Type B pancreatic cell (in vitro differentiated cells): ENCODE data around the gene MRPS12. TPM values are rescaled to one million over a fixed set of nuclear protein-coding genes. Genes with fewer than 3 reads are reported as not detected.

Experiments
- DNase-seq: peaks from one replicate; pipeline ENCODE4 v3.0.0; 2021; ENCODE audit warnings: mixed read lengths; ENCODE audit not compliant: unreplicated experiment; ENCODE audit errors: extremely low spot score
- H3K27ac Mint-ChIP-seq: 2 replicates; pipeline ENCODE4 v1.8.0; 2021; ENCODE audit warnings: mild to moderate bottlenecking, mixed read lengths
- H3K27me3 Mint-ChIP-seq: 2 replicates; pipeline ENCODE4 v1.8.0; 2021; ENCODE audit warnings: mixed read lengths
- H3K36me3 Mint-ChIP-seq: 2 replicates; pipeline ENCODE4 v1.8.0; 2021; ENCODE audit warnings: mixed read lengths
- H3K4me1 Mint-ChIP-seq: one replicate; pipeline ENCODE4 v1.8.0; 2021; ENCODE audit warnings: mixed read lengths; ENCODE audit not compliant: unreplicated experiment
- H3K4me3 Mint-ChIP-seq: 2 replicates; pipeline ENCODE4 v1.8.0; 2021; ENCODE audit warnings: mild to moderate bottlenecking, mixed read lengths
- H3K9me3 Mint-ChIP-seq: 2 replicates; pipeline ENCODE4 v1.8.0; 2021; ENCODE audit warnings: mixed read lengths
- CTCF ChIP-seq: fragments of 200-600 bp; sonication (generic); conservative IDR thresholded peaks from 2 replicates; pipeline ENCODE4 v1.5.0; 2021; ENCODE audit warnings: antibody characterized with exemption, mild to moderate bottlenecking
- total RNA-seq: library from RNA; stranded (reverse); gene quantifications from 2 replicates; pipeline ENCODE4 v1.2.1, GENCODE V29; 2021; ENCODE audit warnings: low replicate concordance

MRPS12 gene
- total RNA-seq, 1 donor from 2014 or later: 45.6 TPM

- Mint-ChIP-seq H3K36me3 (no peaks in the 10 kb centered on the region), H3K27me3 (no peaks in the 10 kb centered on the region), H3K4me1 (no peaks in the 10 kb centered on the region), H3K27ac (no peak overlapping the region), H3K4me3 (no peak overlapping the region), H3K9me3 (no peaks in the 10 kb centered on the region)
- DNase-seq: no peak
- no peak for TF ChIP-seq CTCF
Observed at GRCh38 chr19:38890686-38891085, 40.1 kb upstream of the MRPS12 start.

- Mint-ChIP-seq H3K27me3 (no peaks in the 10 kb centered on the region), H3K36me3 (no peaks in the 10 kb centered on the region), H3K4me1 (no peaks in the 10 kb centered on the region), H3K27ac (no peak overlapping the region), H3K9me3 (no peaks in the 10 kb centered on the region), H3K4me3 (no peak overlapping the region)
- TF ChIP-seq CTCF: no peak
- no peak for DNase-seq
Observed at GRCh38 chr19:38891771-38892170, 39.0 kb upstream of the MRPS12 start.

GRCh38 chr19:38892841-38893240 is 37.9 kb upstream of the MRPS12 start:
- Mint-ChIP-seq H3K27ac (no peak overlapping the region), H3K4me3 (no peak overlapping the region), H3K9me3 (no peaks in the 10 kb centered on the region), H3K27me3 (no peaks in the 10 kb centered on the region), H3K4me1 (no peaks in the 10 kb centered on the region), H3K36me3 (no peaks in the 10 kb centered on the region)
- no peak for DNase-seq
- no peak for TF ChIP-seq CTCF

- no peak overlapping the region for H3K4me3 Mint-ChIP-seq
- DNase-seq: no peak
- H3K9me3 Mint-ChIP-seq: no peaks in the 10 kb centered on the region
- no peak for TF ChIP-seq CTCF
- H3K27ac Mint-ChIP-seq: no peak overlapping the region
- no peaks in the 10 kb centered on the region for H3K27me3 Mint-ChIP-seq
- H3K36me3 Mint-ChIP-seq: no peaks in the 10 kb centered on the region
- H3K4me1 Mint-ChIP-seq: no peaks in the 10 kb centered on the region
Observed at GRCh38 chr19:38893341-38893771, 37.4 kb upstream of the MRPS12 start.

GRCh38 chr19:38894968-38895367 is 35.8 kb upstream of the MRPS12 start:
- peaks cover 7% of the 10 kb centered on the region for H3K4me1 Mint-ChIP-seq
- peaks cover 3% of the 10 kb centered on the region for H3K36me3 Mint-ChIP-seq
- no peak overlapping the region for H3K4me3 Mint-ChIP-seq
- H3K27ac Mint-ChIP-seq: no peak overlapping the region
- H3K27me3 Mint-ChIP-seq: no peaks in the 10 kb centered on the region
- TF ChIP-seq CTCF: no peak
- H3K9me3 Mint-ChIP-seq: no peaks in the 10 kb centered on the region
- DNase-seq: no peak
